Measurements from ENCODE around the gene GNAL.

Gene GNAL

GRCh38 chr18:11851146-11851805 is 162.2 kb downstream of the GNAL start, which contains the start of gene CHMP1B (continued):
- TF ChIP-seq, protein P1, sequence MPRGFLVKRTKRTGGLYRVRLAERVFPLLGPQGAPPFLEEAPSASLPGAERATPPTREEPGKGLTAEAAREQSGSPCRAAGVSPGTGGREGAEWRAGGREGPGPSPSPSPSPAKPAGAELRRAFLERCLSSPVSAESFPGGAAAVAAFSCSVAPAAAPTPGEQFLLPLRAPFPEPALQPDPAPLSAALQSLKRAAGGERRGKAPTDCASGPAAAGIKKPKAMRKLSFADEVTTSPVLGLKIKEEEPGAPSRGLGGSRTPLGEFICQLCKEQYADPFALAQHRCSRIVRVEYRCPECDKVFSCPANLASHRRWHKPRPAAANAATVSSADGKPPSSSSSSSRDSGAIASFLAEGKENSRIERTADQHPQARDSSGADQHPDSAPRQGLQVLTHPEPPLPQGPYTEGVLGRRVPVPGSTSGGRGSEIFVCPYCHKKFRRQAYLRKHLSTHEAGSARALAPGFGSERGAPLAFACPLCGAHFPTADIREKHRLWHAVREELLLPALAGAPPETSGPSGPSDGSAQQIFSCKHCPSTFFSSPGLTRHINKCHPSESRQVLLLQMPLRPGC (tag by site-specific recombination; IDR thresholded peaks at IDR 0.05) = no peak
- TF ChIP-seq ZNF768 (tag by site-specific recombination; IDR thresholded peaks at IDR 0.05) = no peak
- TF ChIP-seq, protein P2, sequence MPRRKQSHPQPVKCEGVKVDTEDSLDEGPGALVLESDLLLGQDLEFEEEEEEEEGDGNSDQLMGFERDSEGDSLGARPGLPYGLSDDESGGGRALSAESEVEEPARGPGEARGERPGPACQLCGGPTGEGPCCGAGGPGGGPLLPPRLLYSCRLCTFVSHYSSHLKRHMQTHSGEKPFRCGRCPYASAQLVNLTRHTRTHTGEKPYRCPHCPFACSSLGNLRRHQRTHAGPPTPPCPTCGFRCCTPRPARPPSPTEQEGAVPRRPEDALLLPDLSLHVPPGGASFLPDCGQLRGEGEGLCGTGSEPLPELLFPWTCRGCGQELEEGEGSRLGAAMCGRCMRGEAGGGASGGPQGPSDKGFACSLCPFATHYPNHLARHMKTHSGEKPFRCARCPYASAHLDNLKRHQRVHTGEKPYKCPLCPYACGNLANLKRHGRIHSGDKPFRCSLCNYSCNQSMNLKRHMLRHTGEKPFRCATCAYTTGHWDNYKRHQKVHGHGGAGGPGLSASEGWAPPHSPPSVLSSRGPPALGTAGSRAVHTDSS (tag by site-specific recombination; IDR thresholded peaks at IDR 0.05) = no peak
- peak; percentile 57; the same call in 1 of the 2 replicates for TF ChIP-seq SCRT2 (tag by site-specific recombination; IDR thresholded peaks at IDR 0.05)
- TF ChIP-seq GLIS2 (tag by site-specific recombination; IDR thresholded peaks at IDR 0.05) = peak; percentile 52; the same call in 1 of the 2 replicates
- no peak for TF ChIP-seq ZNF776 (tag by site-specific recombination; IDR thresholded peaks at IDR 0.05; ENCODE audit: borderline replicate concordance)
- TF ChIP-seq ZNF707 (tag by site-specific recombination; IDR thresholded peaks at IDR 0.05) = no peak
- TF ChIP-seq ZNF555 (tag by site-specific recombination; conservative IDR thresholded peaks at IDR 0.05) = no peak
- TF ChIP-seq, protein P3, sequence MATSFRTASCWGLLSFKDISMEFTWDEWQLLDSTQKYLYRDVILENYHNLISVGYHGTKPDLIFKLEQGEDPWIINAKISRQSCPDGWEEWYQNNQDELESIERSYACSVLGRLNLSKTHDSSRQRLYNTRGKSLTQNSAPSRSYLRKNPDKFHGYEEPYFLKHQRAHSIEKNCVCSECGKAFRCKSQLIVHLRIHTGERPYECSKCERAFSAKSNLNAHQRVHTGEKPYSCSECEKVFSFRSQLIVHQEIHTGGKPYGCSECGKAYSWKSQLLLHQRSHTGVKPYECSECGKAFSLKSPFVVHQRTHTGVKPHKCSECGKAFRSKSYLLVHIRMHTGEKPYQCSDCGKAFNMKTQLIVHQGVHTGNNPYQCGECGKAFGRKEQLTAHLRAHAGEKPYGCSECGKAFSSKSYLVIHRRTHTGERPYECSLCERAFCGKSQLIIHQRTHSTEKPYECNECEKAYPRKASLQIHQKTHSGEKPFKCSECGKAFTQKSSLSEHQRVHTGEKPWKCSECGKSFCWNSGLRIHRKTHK (tag by site-specific recombination; IDR thresholded peaks at IDR 0.05) = no peak
- no peak for TF ChIP-seq ZNF670 (tag by site-specific recombination; IDR thresholded peaks at IDR 0.05; ENCODE audit: low read depth)
- TF ChIP-seq GLIS1 (tag by site-specific recombination; IDR thresholded peaks at IDR 0.05) = peak; percentile 27; the same call in 1 of the 2 replicates
- TF ChIP-seq ZNF404 (tag by site-specific recombination; IDR thresholded peaks at IDR 0.05) = no peak
- TF ChIP-seq ZNF184 (tag by site-specific recombination; IDR thresholded peaks at IDR 0.05) = no peak
- TF ChIP-seq ZSCAN23 (tag by site-specific recombination; IDR thresholded peaks at IDR 0.05) = no peak
- TF ChIP-seq, protein P4, sequence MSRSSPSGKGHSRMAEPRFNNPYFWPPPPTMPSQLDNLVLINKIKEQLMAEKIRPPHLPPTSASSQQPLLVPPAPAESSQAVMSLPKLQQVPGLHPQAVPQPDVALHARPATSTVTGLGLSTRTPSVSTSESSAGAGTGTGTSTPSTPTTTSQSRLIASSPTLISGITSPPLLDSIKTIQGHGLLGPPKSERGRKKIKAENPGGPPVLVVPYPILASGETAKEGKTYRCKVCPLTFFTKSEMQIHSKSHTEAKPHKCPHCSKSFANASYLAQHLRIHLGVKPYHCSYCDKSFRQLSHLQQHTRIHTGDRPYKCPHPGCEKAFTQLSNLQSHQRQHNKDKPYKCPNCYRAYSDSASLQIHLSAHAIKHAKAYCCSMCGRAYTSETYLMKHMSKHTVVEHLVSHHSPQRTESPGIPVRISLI (tag by site-specific recombination; IDR thresholded peaks at IDR 0.05) = no peak
- TF ChIP-seq KLF7 (tag by site-specific recombination; IDR thresholded peaks at IDR 0.05; ENCODE audit: borderline replicate concordance) = peak; percentile 85; the same call in 1 of the 2 replicates
- TF ChIP-seq, protein P5, sequence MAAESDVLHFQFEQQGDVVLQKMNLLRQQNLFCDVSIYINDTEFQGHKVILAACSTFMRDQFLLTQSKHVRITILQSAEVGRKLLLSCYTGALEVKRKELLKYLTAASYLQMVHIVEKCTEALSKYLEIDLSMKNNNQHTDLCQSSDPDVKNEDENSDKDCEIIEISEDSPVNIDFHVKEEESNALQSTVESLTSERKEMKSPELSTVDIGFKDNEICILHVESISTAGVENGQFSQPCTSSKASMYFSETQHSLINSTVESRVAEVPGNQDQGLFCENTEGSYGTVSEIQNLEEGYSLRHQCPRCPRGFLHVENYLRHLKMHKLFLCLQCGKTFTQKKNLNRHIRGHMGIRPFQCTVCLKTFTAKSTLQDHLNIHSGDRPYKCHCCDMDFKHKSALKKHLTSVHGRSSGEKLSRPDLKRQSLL (tag by site-specific recombination; IDR thresholded peaks at IDR 0.05) = no peak
- no peak for TF ChIP-seq ELK4 (IDR thresholded peaks at IDR 0.05; ENCODE audit: borderline replicate concordance, low read depth, low read length)
- TF ChIP-seq ZNF221 (tag by site-specific recombination; IDR thresholded peaks at IDR 0.05; ENCODE audit: borderline replicate concordance) = no peak
- TF ChIP-seq WT1 (tag by site-specific recombination; IDR thresholded peaks at IDR 0.05) = no peak
- TF ChIP-seq ZFP3 (tag by site-specific recombination; IDR thresholded peaks at IDR 0.05; ENCODE audit: low read depth) = no peak
- TF ChIP-seq ZNF416 (tag by site-specific recombination; IDR thresholded peaks at IDR 0.05) = no peak
- TF ChIP-seq MYNN (tag by site-specific recombination; IDR thresholded peaks at IDR 0.05; ENCODE audit: borderline replicate concordance) = no peak
- no peak for TF ChIP-seq ZNF585B (tag by site-specific recombination; IDR thresholded peaks at IDR 0.05)
- TF ChIP-seq HOXD13 (CRISPR knock-in tag; IDR thresholded peaks at IDR 0.05; ENCODE audit: borderline replicate concordance) = peak; percentile 14; the same call in 1 of the 2 replicates
- TF ChIP-seq ZNF76 (tag by site-specific recombination; IDR thresholded peaks at IDR 0.05; ENCODE audit: borderline replicate concordance, low read depth) = peak; percentile 55
- TF ChIP-seq ZNF10 (tag by site-specific recombination; IDR thresholded peaks at IDR 0.05) = no peak
- TF ChIP-seq GLI4 (tag by site-specific recombination; IDR thresholded peaks at IDR 0.05) = no peak
- TF ChIP-seq, protein P6, sequence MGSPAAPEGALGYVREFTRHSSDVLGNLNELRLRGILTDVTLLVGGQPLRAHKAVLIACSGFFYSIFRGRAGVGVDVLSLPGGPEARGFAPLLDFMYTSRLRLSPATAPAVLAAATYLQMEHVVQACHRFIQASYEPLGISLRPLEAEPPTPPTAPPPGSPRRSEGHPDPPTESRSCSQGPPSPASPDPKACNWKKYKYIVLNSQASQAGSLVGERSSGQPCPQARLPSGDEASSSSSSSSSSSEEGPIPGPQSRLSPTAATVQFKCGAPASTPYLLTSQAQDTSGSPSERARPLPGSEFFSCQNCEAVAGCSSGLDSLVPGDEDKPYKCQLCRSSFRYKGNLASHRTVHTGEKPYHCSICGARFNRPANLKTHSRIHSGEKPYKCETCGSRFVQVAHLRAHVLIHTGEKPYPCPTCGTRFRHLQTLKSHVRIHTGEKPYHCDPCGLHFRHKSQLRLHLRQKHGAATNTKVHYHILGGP (tag by site-specific recombination; IDR thresholded peaks at IDR 0.05) = no peak
- peak; percentile 95 for TF ChIP-seq ZXDB (tag by site-specific recombination; IDR thresholded peaks at IDR 0.05)
- peak; percentile 85 for TF ChIP-seq ZBTB20 (tag by site-specific recombination; IDR thresholded peaks at IDR 0.05)
- TF ChIP-seq KLF9 (tag by site-specific recombination; IDR thresholded peaks at IDR 0.05; ENCODE audit: low read depth) = no peak; the same call in 1 of the 2 replicates

Measured in HEK293 (cell line).